Islet precursor cell (in vitro differentiated cells): ENCODE results near the gene BEX4.
"Not testable (repeated sequence)": the region's sequence is repeated elsewhere in the genome, so short reads cannot be mapped to it uniquely, and the experiment has no call there.

Source experiments
- DNase-seq: peaks from one replicate; pipeline ENCODE4 v3.0.0-alpha.2; 2018

The BEX4 gene

GRCh38 chrX:103214870-103215424, at the start of gene BEX4:
Gene BEX4 (plus strand): TSS chrX:103215108. CDS start chrX:103216154, 1,046 bp downstream.
- DNase-seq = peak; percentile 96

GRCh38 chrX:103170216-103170615, 44.7 kb upstream of the BEX4 start:
- peak; percentile 54 for DNase-seq

GRCh38 chrX:103171353-103171752, 43.6 kb upstream of the BEX4 start:
- no peak for DNase-seq

- DNase-seq = not testable (repeated sequence)
Observed at GRCh38 chrX:103175256-103175655, 39.7 kb upstream of the BEX4 start.

- peak; percentile 75 for DNase-seq
Observed at GRCh38 chrX:103175944-103176753, 38.8 kb upstream of the BEX4 start.

- DNase-seq = no peak
Observed at GRCh38 chrX:103177556-103177955, 37.4 kb upstream of the BEX4 start.

- peak; percentile 57 for DNase-seq
Observed at GRCh38 chrX:103183912-103184311, 31.0 kb upstream of the BEX4 start.

- no peak for DNase-seq
Observed at GRCh38 chrX:103187953-103188475, 26.9 kb upstream of the BEX4 start.

GRCh38 chrX:103197721-103198306, 17.1 kb upstream of the BEX4 start:
- no peak for DNase-seq

- not testable (repeated sequence) for DNase-seq
Observed at GRCh38 chrX:103198668-103199067, 16.2 kb upstream of the BEX4 start.

- DNase-seq = no peak
Observed at GRCh38 chrX:103201041-103201440, 13.9 kb upstream of the BEX4 start.

GRCh38 chrX:103210056-103210455, 4.9 kb upstream of the BEX4 start:
- DNase-seq = no peak

GRCh38 chrX:103211012-103211715, 3.7 kb upstream of the BEX4 start:
- DNase-seq = peak; percentile 62

- DNase-seq = no peak
Observed at GRCh38 chrX:103212749-103213457, 2.0 kb upstream of the BEX4 start.

GRCh38 chrX:103215425-103215991, 600 bp downstream of the BEX4 start:
- peak; percentile 94 for DNase-seq

GRCh38 chrX:103220511-103221323, 5.8 kb downstream of the BEX4 start:
- no peak for DNase-seq

GRCh38 chrX:103225918-103226317, 11.0 kb downstream of the BEX4 start:
- DNase-seq = not testable (repeated sequence)

- DNase-seq = no peak
Observed at GRCh38 chrX:103233263-103233662, 18.4 kb downstream of the BEX4 start.

- DNase-seq = no peak
Observed at GRCh38 chrX:103234869-103235268, 20.0 kb downstream of the BEX4 start.

GRCh38 chrX:103235608-103236007, 20.7 kb downstream of the BEX4 start:
- not testable (repeated sequence) for DNase-seq

GRCh38 chrX:103236296-103236695, 21.4 kb downstream of the BEX4 start:
- no peak for DNase-seq
